K562 (cell line): Measurements from ENCODE around the gene KRTAP10-4. TPM values are rescaled to one million over a fixed set of nuclear protein-coding genes. Genes with fewer than 3 reads are reported as not detected.

ENCODE experiments used
- BHLHE40 ChIP-seq: IDR thresholded peaks from 2 replicates; pipeline ENCODE4 v1.6.1; 2011; ENCODE audit warnings: low read length, improper control_type of control experiment
- CBFA2T3 ChIP-seq: fragments of 450-650 bp; IDR thresholded peaks from 2 replicates; pipeline ENCODE4 v1.6.1; 2017
- CGGBP1 ChIP-seq: fragments of 250-450 bp; sonication (Bioruptor Pico); IDR thresholded peaks from 2 replicates; pipeline ENCODE4 v1.9.0; 2021; ENCODE audit warnings: mild to moderate bottlenecking
- ELF4 ChIP-seq: fragments of 450-650 bp; formaldehyde crosslinking; IDR thresholded peaks from 2 replicates; pipeline ENCODE4 v1.4.0; 2022; ENCODE audit warnings: missing genetic modification characterization
- GATAD2A ChIP-seq: fragments of 450-650 bp; IDR thresholded peaks from 2 replicates; pipeline ENCODE4 v1.6.1; 2017
- MXI1 ChIP-seq: IDR thresholded peaks from 2 replicates; pipeline ENCODE4 v1.6.1; 2011; ENCODE audit warnings: low read depth, mild to moderate bottlenecking, improper control_type of control experiment, low read length
- NBN ChIP-seq: fragments of 450-650 bp; IDR thresholded peaks from 2 replicates; pipeline ENCODE4 v1.6.1; 2016; ENCODE audit warnings: low read depth, mild to moderate bottlenecking
- PREB ChIP-seq: sonication (generic); formaldehyde crosslinking; IDR thresholded peaks from 2 replicates; pipeline ENCODE4 v1.8.1; 2023; ENCODE audit warnings: mild to moderate bottlenecking, missing genetic modification reagents
- PRPF4 ChIP-seq: fragments of 200-400 bp; formaldehyde crosslinking; IDR thresholded peaks from one replicate; pipeline ENCODE4 v1.6.1; 2017; ENCODE audit warnings: low read length, low read depth, mild to moderate bottlenecking; ENCODE audit not compliant: insufficient read depth, poor library complexity, severe bottlenecking
- SMAD2 ChIP-seq: fragments of 150-350 bp; IDR thresholded peaks from 2 replicates; pipeline ENCODE4 v1.6.1; 2014; ENCODE audit warnings: low read depth, mild to moderate bottlenecking, low read length
- SNIP1 ChIP-seq: fragments of 450-650 bp; IDR thresholded peaks from 2 replicates; pipeline ENCODE4 v1.7.1; 2017; ENCODE audit warnings: low read depth, mild to moderate bottlenecking
- SRF ChIP-seq, 2 experiments: fragments of 250-450, 450-650 bp in 1 of 2; sonication (Bioruptor Pico) in 1 of 2; sonication (generic) in 1 of 2; formaldehyde crosslinking; IDR thresholded peaks; 2 replicates each; pipeline versions ENCODE4 v1.5.0 to v1.5.1; 2020 to 2022; ENCODE audit warnings: mild to moderate bottlenecking in 1 of 2, missing genetic modification reagents in 1 of 2
- THRA ChIP-seq: fragments of 450-650 bp; IDR thresholded peaks from 2 replicates; pipeline ENCODE4 v1.6.1; 2017; ENCODE audit warnings: mild to moderate bottlenecking, moderate library complexity
- TRIM24 ChIP-seq, 2 experiments: fragments of 450-650 bp; IDR thresholded peaks; 2 replicates each; pipeline ENCODE4 v1.6.1; 2016
- ZBTB17 ChIP-seq: fragments of 450-650 bp; formaldehyde crosslinking; IDR thresholded peaks from 2 replicates; pipeline ENCODE4 v1.4.0; 2020; ENCODE audit warnings: mild to moderate bottlenecking
- ZBTB26 ChIP-seq: fragments of 450-650 bp; formaldehyde crosslinking; IDR thresholded peaks from 2 replicates; pipeline ENCODE4 v1.4.0; 2022; ENCODE audit warnings: missing genetic modification characterization
- ZEB2 ChIP-seq: fragments of 450-650 bp; IDR thresholded peaks from 2 replicates; pipeline ENCODE4 v1.6.1; 2016
- ZNF134 ChIP-seq: fragments of 250-450 bp; sonication (Bioruptor Pico); conservative IDR thresholded peaks from 2 replicates; pipeline ENCODE4 v1.4.0; 2020
- ZNF146 ChIP-seq: IDR thresholded peaks from one replicate; pipeline ENCODE4 v1.6.1; 2018; ENCODE audit warnings: missing compliant biosample characterization; ENCODE audit not compliant: unreplicated experiment
- polyA plus RNA-seq, 8 experiments: library from polyadenylated mRNA; depleted of rRNA in 4 of 8; stranded (reverse) in 5 of 8; unstranded in 3 of 8; fragments of >200 nt; fragmentation: Nextera tagmentation in 2 of 8; fragmentation: Illumina TruSeq in 1 of 8; extraction: Ambion mirVana in 2 of 8; extraction: Trizol in 1 of 8; gene quantifications; 2 replicates each; pipeline versions ENCODE4 v1.2.1 to v1.2.3, GENCODE V29; 2011 to 2014; ENCODE audit warnings: inconsistent platforms in 1 of 8, missing spikeins in 1 of 8
- total RNA-seq, 7 experiments: library from RNA; depleted of rRNA in 6 of 7; stranded (reverse); fragments of >200 nt in 6 of 7; fragmentation: Illumina TruSeq in 2 of 7; extraction: Trizol in 2 of 7; gene quantifications; 2 replicates each; pipeline versions ENCODE4 v1.2.1 to v1.2.3, GENCODE V29; 2011 to 2021; ENCODE audit warnings: low replicate concordance in 1 of 7

KRTAP10-4 gene
- total and polyA plus RNA-seq, 9 of the 15 experiments (the other 6 are each of a cell fraction or from before 2014, with no cell fraction given) = not detected

- TF ChIP-seq THRA (no peak), CBFA2T3 (peak; percentile 61; the same call in 1 of the 2 replicates), ZBTB26 (CRISPR knock-in tag) (no peak), TRIM24 (IDR thresholded peaks at IDR 0.05) (peak in 1 of 2 experiments; percentile 75; a peak in 2 of 4 replicates), ZBTB17 (CRISPR knock-in tag) (no peak), ZNF146 (CRISPR knock-in tag) (no peak), GATAD2A (no peak), ELF4 (CRISPR knock-in tag) (no peak), SMAD2 (no peak), ZEB2 (0 out of 2 replicates have a peak, but pooled peaks have one; percentile 19), SRF (CRISPR knock-in tag; IDR thresholded peaks at IDR 0.05) (peak in 1 of 2 experiments; percentile 71; a peak in 1 of 4 replicates), MXI1 (no peak), PRPF4 (no peak), SNIP1 (no peak), PREB (CRISPR knock-in tag) (no peak), ZNF134 (CRISPR knock-in tag) (no peak), CGGBP1 (no peak), BHLHE40 (peak; percentile 75), NBN (0 out of 2 replicates have a peak, but pooled peaks have one; percentile 44)
Observed at GRCh38 chr21:44582055-44582454, 8.5 kb downstream of the KRTAP10-4 start (continued).
